ENCODE measurements around the gene FREM2.

DNA sequence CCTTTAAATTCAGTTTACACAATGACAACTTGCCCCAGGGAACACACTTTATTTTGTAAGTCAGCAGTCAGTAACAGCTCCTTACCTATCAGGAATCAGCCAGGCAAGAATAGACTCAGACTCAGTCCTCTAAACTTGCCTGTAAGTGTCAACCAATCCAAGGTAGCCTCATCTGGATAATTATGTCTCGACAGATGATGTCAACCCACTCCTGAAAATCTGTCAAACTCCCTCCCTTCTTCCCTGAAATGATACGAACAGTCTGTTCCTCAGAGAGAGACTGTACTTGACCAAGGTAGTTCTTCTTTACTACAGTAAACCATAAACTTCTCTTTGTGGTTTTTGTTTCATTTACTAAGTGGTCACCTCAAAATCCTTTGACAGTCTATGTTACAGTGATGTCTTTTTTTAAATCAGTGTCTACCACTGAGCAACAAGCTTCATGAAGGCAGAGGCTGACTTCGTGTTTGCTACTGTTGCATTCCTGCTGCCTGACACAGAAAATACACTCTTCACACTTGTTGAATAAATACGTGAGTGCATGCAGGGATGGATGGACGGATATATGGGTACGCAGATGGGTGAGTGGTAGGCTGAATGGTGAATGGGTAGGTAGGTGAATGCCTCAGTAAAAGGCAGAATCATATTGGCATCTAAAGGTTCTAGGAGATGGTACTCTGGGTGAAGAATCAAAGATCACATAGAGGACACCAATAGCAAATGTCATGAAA, 17.5 kb upstream of the FREM2 start:
- TF ChIP-seq, protein P1, sequence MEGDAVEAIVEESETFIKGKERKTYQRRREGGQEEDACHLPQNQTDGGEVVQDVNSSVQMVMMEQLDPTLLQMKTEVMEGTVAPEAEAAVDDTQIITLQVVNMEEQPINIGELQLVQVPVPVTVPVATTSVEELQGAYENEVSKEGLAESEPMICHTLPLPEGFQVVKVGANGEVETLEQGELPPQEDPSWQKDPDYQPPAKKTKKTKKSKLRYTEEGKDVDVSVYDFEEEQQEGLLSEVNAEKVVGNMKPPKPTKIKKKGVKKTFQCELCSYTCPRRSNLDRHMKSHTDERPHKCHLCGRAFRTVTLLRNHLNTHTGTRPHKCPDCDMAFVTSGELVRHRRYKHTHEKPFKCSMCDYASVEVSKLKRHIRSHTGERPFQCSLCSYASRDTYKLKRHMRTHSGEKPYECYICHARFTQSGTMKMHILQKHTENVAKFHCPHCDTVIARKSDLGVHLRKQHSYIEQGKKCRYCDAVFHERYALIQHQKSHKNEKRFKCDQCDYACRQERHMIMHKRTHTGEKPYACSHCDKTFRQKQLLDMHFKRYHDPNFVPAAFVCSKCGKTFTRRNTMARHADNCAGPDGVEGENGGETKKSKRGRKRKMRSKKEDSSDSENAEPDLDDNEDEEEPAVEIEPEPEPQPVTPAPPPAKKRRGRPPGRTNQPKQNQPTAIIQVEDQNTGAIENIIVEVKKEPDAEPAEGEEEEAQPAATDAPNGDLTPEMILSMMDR (IDR thresholded peaks at IDR 0.05; ENCODE audit: insufficient read depth, low read depth, low read length), result no peak
- no peak for TF ChIP-seq EZH2 (IDR thresholded peaks at IDR 0.05; ENCODE audit: insufficient read depth, low read length)

All from astrocyte (in vitro differentiated cells and primary cell).